ENCODE measurements around the gene RGCC. TPM values are rescaled to one million over a fixed set of nuclear protein-coding genes. Genes with fewer than 3 reads are reported as not detected.

Gene RGCC
- total and polyA plus RNA-seq, 2 of the 4 experiments (the other 2 are of a cell fraction), result 7.5 to 7.6 TPM

GRCh38 chr13:41515491-41516139 is 58.3 kb downstream of the RGCC start:
- no peak overlapping the region for H2AFZ ChIP-seq (replicated peaks; ENCODE audit: low read length, poor library complexity)
- H3K79me1 ChIP-seq (ENCODE audit: low read depth in 1 of 2, low read length in 2 of 2), result no peaks in the 10 kb centered on the region
- ATAC-seq (ENCODE audit: low read depth), result no peak
- in situ Hi-C loops (cut with MboI; ENCODE audit: low sequenced_read_pairs), result no loop called here
- H3K4me3 ChIP-seq (ENCODE audit: insufficient read depth, low read depth, low read length), result no peak overlapping the region
- H3K4ac ChIP-seq (ENCODE audit: low read depth, low read length), result peak overlapping the region; percentile 6; the same call in 1 of the 2 replicates
- no peak overlapping the region for H3K27ac ChIP-seq (ENCODE audit: insufficient read depth, low read length)
- H3K4me1 ChIP-seq (ENCODE audit: control insufficient read depth, insufficient read depth, low read length), result no peaks in the 10 kb centered on the region
- H2BK120ac ChIP-seq (ENCODE audit: low read depth, low read length), result no peak overlapping the region
- no peak overlapping the region for H3K9ac ChIP-seq (ENCODE audit: low read depth, low read length)
- no peak overlapping the region for H3K18ac ChIP-seq (ENCODE audit: low read depth, low read length)
- no peaks in the 10 kb centered on the region for H3K9me1 ChIP-seq (ENCODE audit: insufficient read depth, low read length)
- H2BK15ac ChIP-seq (ENCODE audit: low read depth, low read length), result no peak overlapping the region
- H4K8ac ChIP-seq (ENCODE audit: low read depth in 2 of 2, low read length in 2 of 2), result no peak overlapping the region
- POLR2A ChIA-PET (ENCODE audit: unreplicated experiment), result no interaction called here
- WGBS, 2 experiments (ENCODE audit: extremely low coverage in 2 of 2, insufficient read length in 1 of 2), result 88% methylated on average over 8 of the region's 15 CpGs; no CpG with 5 or more reads in 1 of the 2 experiments
- intact Hi-C loops (cut with micrococcal nuclease), result no loop called here
- no peak overlapping the region for H2AK9ac ChIP-seq (replicated peaks; ENCODE audit: low read depth, low read length, poor library complexity)
- no peaks in the 10 kb centered on the region for H3K27me3 ChIP-seq (ENCODE audit: control insufficient read depth, insufficient read depth, low read length)
- H3K36me3 ChIP-seq (ENCODE audit: control insufficient read depth, insufficient read depth, low read length), result no peaks in the 10 kb centered on the region
- CTCF ChIA-PET, result no interaction called here
- TF ChIP-seq MAZ (IDR thresholded peaks at IDR 0.05; ENCODE audit: borderline replicate concordance, low read depth, low read length) (no peak), CTCF (conservative IDR thresholded peaks at IDR 0.05; ENCODE audit: low read depth, low read length) (no peak), RCOR1 (IDR thresholded peaks at IDR 0.05; ENCODE audit: insufficient replicate concordance, low read length) (no peak), MXI1 (IDR thresholded peaks at IDR 0.05; ENCODE audit: borderline replicate concordance, low read depth, low read length) (no peak), FOS (IDR thresholded peaks at IDR 0.05; ENCODE audit: low read depth, low read length) (no peak), BHLHE40 (IDR thresholded peaks at IDR 0.05; ENCODE audit: low read depth, low read length) (no peak), CEBPB (IDR thresholded peaks at IDR 0.05; ENCODE audit: low read depth, low read length) (no peak), NFE2L2 (IDR thresholded peaks at IDR 0.05; ENCODE audit: low read depth, low read length) (no peak), RAD21 (IDR thresholded peaks at IDR 0.05; ENCODE audit: low read length) (no peak), RFX5 (IDR thresholded peaks at IDR 0.05; ENCODE audit: low read depth, low read length) (no peak), POLR2A (IDR thresholded peaks at IDR 0.05; ENCODE audit: low read depth, low read length) (no peak), CHD1 (IDR thresholded peaks at IDR 0.05; ENCODE audit: low read depth, low read length) (no peak), USF2 (IDR thresholded peaks at IDR 0.05; ENCODE audit: low read depth, low read length) (no peak), MAFK (IDR thresholded peaks at IDR 0.05; ENCODE audit: low read depth, low read length) (no peak), ELK1 (IDR thresholded peaks at IDR 0.05; ENCODE audit: borderline replicate concordance, low read depth, low read length) (no peak), SMC3 (IDR thresholded peaks at IDR 0.05; ENCODE audit: low read depth, low read length) (no peak)
- no peak overlapping the region for H3K23ac ChIP-seq (ENCODE audit: low read depth, low read length)
- H3K14ac ChIP-seq (replicated peaks; ENCODE audit: low read depth, low read length), result no peak overlapping the region
- dilution Hi-C loops (cut with HindIII; ENCODE audit: low sequenced_read_pairs, unreplicated experiment), result no loop called here
- no peaks in the 10 kb centered on the region for H3K9me3 ChIP-seq (ENCODE audit: control insufficient read depth, insufficient read depth, low read length)
- H2AK5ac ChIP-seq (ENCODE audit: low read depth, low read length), result peak overlapping the region; percentile 51
- no peak overlapping the region for H2BK20ac ChIP-seq (ENCODE audit: low read depth, low read length)
- no peak overlapping the region for H4K5ac ChIP-seq (ENCODE audit: low read depth, low read length)
- no peak overlapping the region for H2BK5ac ChIP-seq (ENCODE audit: low read depth, low read length, poor library complexity, severe bottlenecking)
- no peaks in the 10 kb centered on the region for H4K20me1 ChIP-seq (ENCODE audit: insufficient read depth, low read length)
- no peak overlapping the region for H4K91ac ChIP-seq (ENCODE audit: insufficient read depth, low read depth, low read length)
- no TSS peak for BruUV-seq (replicated peaks)
- DNase-seq, result no peak
- H3K56ac ChIP-seq (ENCODE audit: extremely low read depth, insufficient read depth, low read length), result no peak overlapping the region
- no peak overlapping the region for H3K4me2 ChIP-seq (ENCODE audit: low read depth, low read length)
